ENCODE data around the gene CHST14.

The CHST14 gene

GRCh38 chr15:40470423-40471104 is at the start of gene CHST14:
TSS of gene CHST14 (plus strand) at chr15:40470984. CDS start at chr15:40471214, 230 bp downstream.
- peak within 1 kb of the TSS; percentile 86 to 89 for H3K4me3 ChIP-seq (ENCODE audit: low read depth in 1 of 2, low read length in 2 of 2)
- H3K36me3 ChIP-seq (ENCODE audit: control insufficient read depth in 1 of 2, insufficient read depth in 2 of 2, low read length in 2 of 2) = peaks cover 10 to 14% of the 10 kb centered on the region in 2 donors
- peak within 1 kb of the TSS; percentile 53 to 85 for H3K9ac ChIP-seq (ENCODE audit: low read depth in 1 of 2, low read length in 2 of 2)
- peaks cover 0 to 4% of the 10 kb centered on the region in 2 donors for H3K27me3 ChIP-seq (ENCODE audit: control insufficient read depth in 1 of 2, insufficient read depth in 2 of 2, low read length in 2 of 2)
- H3K4me1 ChIP-seq (ENCODE audit: control insufficient read depth in 1 of 2, insufficient read depth in 2 of 2, low read length in 2 of 2) = peaks cover 13 to 18% of the 10 kb centered on the region in 2 donors
- peak within 1 kb of the TSS; percentile 42 for H3K27ac ChIP-seq (ENCODE audit: low read depth, low read length)
- H3K9me3 ChIP-seq (ENCODE audit: control insufficient read depth in 1 of 2, low read length in 2 of 2) = no peaks in the 10 kb centered on the region

- H3K4me1 ChIP-seq (ENCODE audit: control insufficient read depth in 1 of 2, insufficient read depth in 2 of 2, low read length in 2 of 2) = peaks cover 20 to 21% of the 10 kb centered on the region in 2 donors
- no peak overlapping the region for H3K27ac ChIP-seq (ENCODE audit: low read depth, low read length)
- H3K9me3 ChIP-seq (ENCODE audit: control insufficient read depth in 1 of 2, low read length in 2 of 2) = no peaks in the 10 kb centered on the region
- no peak overlapping the region for H3K9ac ChIP-seq (ENCODE audit: low read depth in 1 of 2, low read length in 2 of 2)
- H3K4me3 ChIP-seq (ENCODE audit: low read depth in 1 of 2, low read length in 2 of 2) = peak overlapping the region in 1 of 2 donors; percentile 47
- H3K36me3 ChIP-seq (ENCODE audit: control insufficient read depth in 1 of 2, insufficient read depth in 2 of 2, low read length in 2 of 2) = peaks cover 0 to 16% of the 10 kb centered on the region in 2 donors
- no peaks in the 10 kb centered on the region for H3K27me3 ChIP-seq (ENCODE audit: control insufficient read depth in 1 of 2, insufficient read depth in 2 of 2, low read length in 2 of 2)
Observed at GRCh38 chr15:40421246-40422157, 49.3 kb upstream of the CHST14 start.

DNA sequence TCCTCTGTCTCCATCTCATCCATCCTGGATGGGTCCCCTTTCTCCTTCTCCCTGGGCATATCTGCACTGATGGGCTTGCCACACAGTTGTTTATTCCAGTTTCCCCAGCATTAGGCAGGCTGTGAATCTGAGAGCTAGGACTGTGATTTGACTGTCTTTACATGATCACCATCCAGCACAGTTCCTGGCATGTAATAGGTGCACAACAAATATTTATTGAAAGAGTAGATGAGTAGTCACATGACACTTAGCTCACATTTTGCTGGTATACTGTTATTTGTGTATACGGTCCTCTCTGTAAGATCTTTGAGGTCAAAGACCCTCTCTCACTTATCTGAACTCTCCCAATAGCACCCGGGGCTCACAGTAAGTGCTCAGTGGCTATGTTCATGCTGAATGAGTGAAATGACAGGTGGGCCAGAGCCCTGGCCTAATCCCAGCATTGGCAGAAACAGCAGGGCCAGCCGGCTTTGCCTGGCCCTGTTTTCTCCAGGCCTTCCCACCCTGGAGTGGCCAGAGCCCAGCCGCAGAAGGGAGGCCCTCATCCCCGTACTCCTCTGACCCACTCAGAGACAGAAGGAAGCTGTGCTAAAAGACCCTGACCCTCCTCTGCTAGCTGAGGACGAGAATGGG is 46.2 kb upstream of the CHST14 start:
- Histone ChIP-seq H3K9ac (ENCODE audit: low read depth in 1 of 2, low read length in 2 of 2) (no peak overlapping the region), H3K36me3 (ENCODE audit: control insufficient read depth in 1 of 2, insufficient read depth in 2 of 2, low read length in 2 of 2) (no peaks in the 10 kb centered on the region), H3K9me3 (ENCODE audit: control insufficient read depth in 1 of 2, low read length in 2 of 2) (no peaks in the 10 kb centered on the region), H3K4me1 (ENCODE audit: control insufficient read depth in 1 of 2, insufficient read depth in 2 of 2, low read length in 2 of 2) (peaks cover 20 to 21% of the 10 kb centered on the region in 2 donors), H3K27me3 (ENCODE audit: control insufficient read depth in 1 of 2, insufficient read depth in 2 of 2, low read length in 2 of 2) (no peaks in the 10 kb centered on the region), H3K4me3 (ENCODE audit: low read depth in 1 of 2, low read length in 2 of 2) (no peak overlapping the region), H3K27ac (ENCODE audit: low read depth, low read length) (no peak overlapping the region)

DNA sequence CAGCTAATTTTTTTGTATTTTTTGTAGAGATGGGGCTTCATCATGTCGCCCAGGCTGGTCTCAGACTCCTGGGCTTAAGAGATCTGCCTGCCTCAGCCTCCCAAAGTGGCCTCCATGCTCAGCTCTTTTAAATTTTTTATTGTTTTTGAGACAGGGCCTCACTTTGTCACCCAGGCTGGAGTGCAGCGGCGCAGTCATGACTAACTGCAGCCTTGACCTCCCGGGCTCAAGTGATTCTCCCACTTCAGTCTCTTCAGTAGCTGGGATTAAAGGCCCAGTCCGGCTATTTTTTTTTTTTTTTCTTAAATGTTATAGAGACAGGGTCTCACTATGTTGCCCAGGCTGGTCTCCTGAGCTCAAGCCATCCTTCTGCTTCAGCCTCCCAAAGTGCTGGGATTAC is 45.1 kb upstream of the CHST14 start:
- Histone ChIP-seq H3K4me1 (ENCODE audit: control insufficient read depth in 1 of 2, insufficient read depth in 2 of 2, low read length in 2 of 2) (peaks cover 12 to 18% of the 10 kb centered on the region in 2 donors), H3K9me3 (ENCODE audit: control insufficient read depth in 1 of 2, low read length in 2 of 2) (no peaks in the 10 kb centered on the region), H3K36me3 (ENCODE audit: control insufficient read depth in 1 of 2, insufficient read depth in 2 of 2, low read length in 2 of 2) (no peaks in the 10 kb centered on the region), H3K27me3 (ENCODE audit: control insufficient read depth in 1 of 2, insufficient read depth in 2 of 2, low read length in 2 of 2) (no peaks in the 10 kb centered on the region), H3K27ac (ENCODE audit: low read depth, low read length) (no peak overlapping the region), H3K4me3 (ENCODE audit: low read depth in 1 of 2, low read length in 2 of 2) (no peak overlapping the region), H3K9ac (ENCODE audit: low read depth in 1 of 2, low read length in 2 of 2) (no peak overlapping the region)

GRCh38 chr15:40427188-40427587 is 43.6 kb upstream of the CHST14 start:
- Histone ChIP-seq H3K9ac (ENCODE audit: low read depth in 1 of 2, low read length in 2 of 2) (no peak overlapping the region), H3K36me3 (ENCODE audit: control insufficient read depth in 1 of 2, insufficient read depth in 2 of 2, low read length in 2 of 2) (no peaks in the 10 kb centered on the region), H3K4me1 (ENCODE audit: control insufficient read depth in 1 of 2, insufficient read depth in 2 of 2, low read length in 2 of 2) (peaks cover 0 to 5% of the 10 kb centered on the region in 2 donors), H3K27me3 (ENCODE audit: control insufficient read depth in 1 of 2, insufficient read depth in 2 of 2, low read length in 2 of 2) (no peaks in the 10 kb centered on the region), H3K27ac (ENCODE audit: low read depth, low read length) (no peak overlapping the region), H3K4me3 (ENCODE audit: low read depth in 1 of 2, low read length in 2 of 2) (no peak overlapping the region), H3K9me3 (ENCODE audit: control insufficient read depth in 1 of 2, low read length in 2 of 2) (no peaks in the 10 kb centered on the region)

DNA sequence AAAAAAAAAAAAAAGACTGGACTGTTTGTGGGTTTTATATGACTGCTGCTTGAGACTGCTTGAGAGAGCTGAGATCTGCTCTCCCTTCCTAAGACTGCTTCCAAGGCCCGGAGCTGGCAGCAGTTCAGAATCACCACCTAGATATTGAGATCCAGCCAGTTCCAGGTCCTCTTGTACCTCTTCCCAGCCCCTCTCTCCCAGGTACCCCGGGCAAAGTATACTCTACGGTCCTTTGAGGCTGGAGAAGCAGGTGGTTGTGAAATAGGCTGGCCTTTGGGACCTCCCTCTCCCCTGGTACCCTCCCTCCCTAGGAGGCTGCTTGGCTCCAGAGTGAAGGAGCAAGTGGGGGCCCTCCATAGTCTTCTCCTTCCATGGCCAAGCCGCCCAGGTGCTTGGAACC is 42.6 kb upstream of the CHST14 start:
- H3K4me1 ChIP-seq (ENCODE audit: control insufficient read depth in 1 of 2, insufficient read depth in 2 of 2, low read length in 2 of 2) = peaks cover 0 to 5% of the 10 kb centered on the region in 2 donors
- H3K27me3 ChIP-seq (ENCODE audit: control insufficient read depth in 1 of 2, insufficient read depth in 2 of 2, low read length in 2 of 2) = no peaks in the 10 kb centered on the region
- no peaks in the 10 kb centered on the region for H3K9me3 ChIP-seq (ENCODE audit: control insufficient read depth in 1 of 2, low read length in 2 of 2)

DNA sequence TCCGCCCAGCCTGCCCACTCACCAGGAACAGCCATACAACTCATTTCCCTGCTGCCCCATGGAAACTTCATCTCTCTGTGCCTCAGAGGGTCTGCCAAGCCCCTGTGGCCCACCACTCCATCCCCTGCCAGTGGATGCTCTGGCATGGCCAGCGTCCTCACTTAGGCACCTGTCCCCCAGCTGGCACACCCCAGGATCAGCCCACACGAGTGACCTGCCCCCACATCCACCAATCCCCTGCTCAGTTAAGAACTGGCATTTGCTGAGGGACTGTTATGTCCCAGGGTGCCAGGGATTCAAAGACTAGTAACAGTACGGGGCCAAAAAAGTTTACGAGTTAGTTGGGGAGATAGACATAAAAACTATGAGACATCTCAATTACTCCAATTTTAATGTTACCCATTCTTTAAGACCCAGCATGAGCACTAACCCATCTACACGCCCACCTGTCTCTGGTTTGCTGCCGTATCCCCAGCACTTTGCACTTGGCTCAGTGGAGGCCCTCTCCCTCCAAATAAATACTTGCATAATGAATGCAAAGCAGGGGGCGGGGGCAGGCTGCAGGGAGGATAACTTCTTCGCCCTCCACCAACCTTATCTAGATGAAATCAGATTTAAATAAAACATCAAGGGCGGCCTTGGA is 41.6 kb upstream of the CHST14 start:
- H3K9ac ChIP-seq (ENCODE audit: low read depth in 1 of 2, low read length in 2 of 2) = no peak overlapping the region
- H3K9me3 ChIP-seq (ENCODE audit: control insufficient read depth in 1 of 2, low read length in 2 of 2) = no peaks in the 10 kb centered on the region
- H3K27ac ChIP-seq (ENCODE audit: low read depth, low read length) = no peak overlapping the region
- no peak overlapping the region for H3K4me3 ChIP-seq (ENCODE audit: low read depth in 1 of 2, low read length in 2 of 2)
- H3K27me3 ChIP-seq (ENCODE audit: control insufficient read depth in 1 of 2, insufficient read depth in 2 of 2, low read length in 2 of 2) = no peaks in the 10 kb centered on the region
- no peaks in the 10 kb centered on the region for H3K36me3 ChIP-seq (ENCODE audit: control insufficient read depth in 1 of 2, insufficient read depth in 2 of 2, low read length in 2 of 2)
- H3K4me1 ChIP-seq (ENCODE audit: control insufficient read depth in 1 of 2, insufficient read depth in 2 of 2, low read length in 2 of 2) = peaks cover 0 to 5% of the 10 kb centered on the region in 2 donors

More for the DNA sequence above, 42.6 kb upstream of the CHST14 start:
- H3K9ac ChIP-seq (ENCODE audit: low read depth in 1 of 2, low read length in 2 of 2) = no peak overlapping the region
- H3K36me3 ChIP-seq (ENCODE audit: control insufficient read depth in 1 of 2, insufficient read depth in 2 of 2, low read length in 2 of 2) = no peaks in the 10 kb centered on the region
- H3K27ac ChIP-seq (ENCODE audit: low read depth, low read length) = no peak overlapping the region
- no peak overlapping the region for H3K4me3 ChIP-seq (ENCODE audit: low read depth in 1 of 2, low read length in 2 of 2)

- no peak overlapping the region for H3K27ac ChIP-seq (ENCODE audit: low read depth, low read length)
- H3K9me3 ChIP-seq (ENCODE audit: control insufficient read depth in 1 of 2, low read length in 2 of 2) = no peaks in the 10 kb centered on the region
- peaks cover under 1 to 5% of the 10 kb centered on the region in 2 donors for H3K4me1 ChIP-seq (ENCODE audit: control insufficient read depth in 1 of 2, insufficient read depth in 2 of 2, low read length in 2 of 2)
- H3K4me3 ChIP-seq (ENCODE audit: low read depth in 1 of 2, low read length in 2 of 2) = no peak overlapping the region
- H3K9ac ChIP-seq (ENCODE audit: low read depth in 1 of 2, low read length in 2 of 2) = no peak overlapping the region
- peaks cover 6 to 8% of the 10 kb centered on the region in 2 donors for H3K27me3 ChIP-seq (ENCODE audit: control insufficient read depth in 1 of 2, insufficient read depth in 2 of 2, low read length in 2 of 2)
- H3K36me3 ChIP-seq (ENCODE audit: control insufficient read depth in 1 of 2, insufficient read depth in 2 of 2, low read length in 2 of 2) = no peaks in the 10 kb centered on the region
Observed at GRCh38 chr15:40430271-40430805, 40.4 kb upstream of the CHST14 start.

GRCh38 chr15:40435023-40435709 is 35.6 kb upstream of the CHST14 start:
- H3K4me1 ChIP-seq (ENCODE audit: control insufficient read depth in 1 of 2, insufficient read depth in 2 of 2, low read length in 2 of 2) = peaks cover 30% of the 10 kb centered on the region in 2 donors
- no peaks in the 10 kb centered on the region for H3K9me3 ChIP-seq (ENCODE audit: control insufficient read depth in 1 of 2, low read length in 2 of 2)
- no peaks in the 10 kb centered on the region for H3K36me3 ChIP-seq (ENCODE audit: control insufficient read depth in 1 of 2, insufficient read depth in 2 of 2, low read length in 2 of 2)
- H3K27me3 ChIP-seq (ENCODE audit: control insufficient read depth in 1 of 2, insufficient read depth in 2 of 2, low read length in 2 of 2) = peaks cover 23 to 35% of the 10 kb centered on the region in 2 donors
- H3K9ac ChIP-seq (ENCODE audit: low read depth in 1 of 2, low read length in 2 of 2) = no peak overlapping the region
- no peak overlapping the region for H3K27ac ChIP-seq (ENCODE audit: low read depth, low read length)
- H3K4me3 ChIP-seq (ENCODE audit: low read depth in 1 of 2, low read length in 2 of 2) = peak overlapping the region in 1 of 2 donors; percentile 64
